OCI-LY1 (cell line): ENCODE data around the gene FYCO1.

ENCODE experiments used
- H2AFZ ChIP-seq: fragments of 200-600 bp; sonication (generic), shearing (Covaris generic); 2 replicates; pipeline ENCODE4 v1.6.0; 2014; ENCODE audit warnings: antibody characterized with exemption, mild to moderate bottlenecking, low read length
- H3F3A ChIP-seq: fragments of 200-600 bp; sonication (generic), shearing (Covaris generic); 2 replicates; pipeline ENCODE4 v1.6.0; 2014; ENCODE audit warnings: mild to moderate bottlenecking, antibody characterized with exemption, low read length, moderate library complexity; ENCODE audit not compliant: insufficient read depth
- H3K27ac ChIP-seq: fragments of 200-600 bp; sonication (generic); 2 replicates; pipeline ENCODE4 v1.5.1; 2014; ENCODE audit warnings: low read length, mixed run types, mild to moderate bottlenecking, low read depth; ENCODE audit not compliant: poor library complexity, severe bottlenecking
- H3K27me3 ChIP-seq: fragments of 200-600 bp; sonication (generic); 2 replicates; pipeline ENCODE4 v1.6.0; 2014; ENCODE audit warnings: antibody characterized with exemption, mild to moderate bottlenecking, low read length, moderate library complexity; ENCODE audit not compliant: insufficient read depth
- H3K36me3 ChIP-seq: fragments of 200-600 bp; sonication (generic); 2 replicates; pipeline ENCODE4 v1.6.1; 2014; ENCODE audit warnings: mild to moderate bottlenecking, antibody characterized with exemption, low read length, moderate library complexity, mixed read lengths; ENCODE audit not compliant: insufficient read depth
- H3K4me1 ChIP-seq: fragments of 200-600 bp; sonication (generic); 2 replicates; pipeline ENCODE4 v1.5.1; 2014; ENCODE audit warnings: mild to moderate bottlenecking, low read length, moderate library complexity; ENCODE audit not compliant: insufficient read depth, severe bottlenecking
- H3K4me2 ChIP-seq: fragments of 200-600 bp; sonication (generic), shearing (Covaris generic); 2 replicates; pipeline ENCODE4 v1.6.1; 2014; ENCODE audit warnings: low read length
- H3K4me3 ChIP-seq: fragments of 200-600 bp; sonication (generic); 2 replicates; pipeline ENCODE4 v1.5.1; 2014; ENCODE audit warnings: low read length, low read depth, mild to moderate bottlenecking, mixed read lengths; ENCODE audit not compliant: poor library complexity, severe bottlenecking
- H3K79me2 ChIP-seq: fragments of 200-600 bp; shearing (Covaris generic); 2 replicates; pipeline ENCODE4 v1.6.1; 2016; ENCODE audit warnings: mixed run types, low read length, mixed read lengths; ENCODE audit not compliant: insufficient read depth
- H3K9ac ChIP-seq: fragments of 200-600 bp; sonication (generic), shearing (Covaris generic); 2 replicates; pipeline ENCODE4 v1.6.1; 2014; ENCODE audit warnings: mild to moderate bottlenecking, low read length, mixed read lengths
- H3K9me2 ChIP-seq: fragments of 200-600 bp; sonication (generic), shearing (Covaris generic); 2 replicates; pipeline ENCODE4 v1.6.1; 2014; ENCODE audit warnings: low read depth, mild to moderate bottlenecking, low read length, mixed read lengths
- H3K9me3 ChIP-seq: fragments of 200-600 bp; shearing (Covaris generic); 2 replicates; pipeline ENCODE4 v1.6.1; 2014; ENCODE audit warnings: low read length, mixed read lengths
- H4K20me1 ChIP-seq: fragments of 200-600 bp; sonication (generic), shearing (Covaris generic); 2 replicates; pipeline ENCODE4 v1.6.0; 2016; ENCODE audit warnings: mild to moderate bottlenecking, low read length; ENCODE audit not compliant: insufficient read depth
- EZH2 ChIP-seq: fragments of 200-600 bp; sonication (generic), shearing (Covaris generic); IDR thresholded peaks from 2 replicates; pipeline ENCODE4 v1.8.0; 2017; ENCODE audit warnings: borderline replicate concordance, mixed run types, mild to moderate bottlenecking, antibody characterized with exemption, low read length, moderate library complexity, mixed read lengths
- TF ChIP-seq, protein P1 (sequence below): fragments of 200-600 bp; sonication (generic), shearing (Covaris generic); IDR thresholded peaks from 2 replicates; pipeline ENCODE4 v1.5.1; 2017; ENCODE audit warnings: mild to moderate bottlenecking, antibody characterized with exemption, low read length, moderate library complexity, mixed read lengths

The FYCO1 gene

DNA sequence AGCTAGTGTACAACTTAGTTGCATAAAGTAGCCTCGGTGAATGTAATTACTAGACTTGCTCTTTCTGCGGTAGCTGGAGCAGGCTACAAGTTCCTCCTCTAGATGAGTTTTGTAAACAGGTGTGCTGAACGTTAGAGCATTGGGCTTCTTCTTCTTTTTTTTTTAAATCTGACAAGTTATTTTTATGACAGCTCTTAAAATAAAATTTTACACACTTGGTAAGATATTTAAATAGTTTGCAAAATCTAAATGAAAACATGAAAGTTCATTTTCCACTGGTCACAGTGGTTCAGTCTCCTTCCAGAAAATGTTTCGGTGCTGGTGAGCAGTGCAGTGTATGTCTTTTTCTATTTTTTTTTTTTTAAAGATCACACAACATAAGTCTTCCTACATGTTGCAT lies 106.3 kb downstream of the FYCO1 start:
- Histone ChIP-seq H3K9ac (no peak overlapping the region), H2AFZ (no peak overlapping the region), H3K27me3 (no peaks in the 10 kb centered on the region; the same call in 1 of the 2 replicates), H3K4me3 (no peak overlapping the region), H3K4me2 (no peak overlapping the region), H3K4me1 (peaks cover 12% of the 10 kb centered on the region), H3K36me3 (no peaks in the 10 kb centered on the region; the same call in 1 of the 2 replicates), H3K9me3 (no peaks in the 10 kb centered on the region), H3K79me2 (no peaks in the 10 kb centered on the region), H4K20me1 (no peaks in the 10 kb centered on the region), H3K9me2 (no peaks in the 10 kb centered on the region), H3K27ac (no peak overlapping the region), H3F3A (no peaks in the 10 kb centered on the region)
- TF ChIP-seq, protein P1, sequence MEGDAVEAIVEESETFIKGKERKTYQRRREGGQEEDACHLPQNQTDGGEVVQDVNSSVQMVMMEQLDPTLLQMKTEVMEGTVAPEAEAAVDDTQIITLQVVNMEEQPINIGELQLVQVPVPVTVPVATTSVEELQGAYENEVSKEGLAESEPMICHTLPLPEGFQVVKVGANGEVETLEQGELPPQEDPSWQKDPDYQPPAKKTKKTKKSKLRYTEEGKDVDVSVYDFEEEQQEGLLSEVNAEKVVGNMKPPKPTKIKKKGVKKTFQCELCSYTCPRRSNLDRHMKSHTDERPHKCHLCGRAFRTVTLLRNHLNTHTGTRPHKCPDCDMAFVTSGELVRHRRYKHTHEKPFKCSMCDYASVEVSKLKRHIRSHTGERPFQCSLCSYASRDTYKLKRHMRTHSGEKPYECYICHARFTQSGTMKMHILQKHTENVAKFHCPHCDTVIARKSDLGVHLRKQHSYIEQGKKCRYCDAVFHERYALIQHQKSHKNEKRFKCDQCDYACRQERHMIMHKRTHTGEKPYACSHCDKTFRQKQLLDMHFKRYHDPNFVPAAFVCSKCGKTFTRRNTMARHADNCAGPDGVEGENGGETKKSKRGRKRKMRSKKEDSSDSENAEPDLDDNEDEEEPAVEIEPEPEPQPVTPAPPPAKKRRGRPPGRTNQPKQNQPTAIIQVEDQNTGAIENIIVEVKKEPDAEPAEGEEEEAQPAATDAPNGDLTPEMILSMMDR, result no peak
- TF ChIP-seq EZH2, result no peak

DNA sequence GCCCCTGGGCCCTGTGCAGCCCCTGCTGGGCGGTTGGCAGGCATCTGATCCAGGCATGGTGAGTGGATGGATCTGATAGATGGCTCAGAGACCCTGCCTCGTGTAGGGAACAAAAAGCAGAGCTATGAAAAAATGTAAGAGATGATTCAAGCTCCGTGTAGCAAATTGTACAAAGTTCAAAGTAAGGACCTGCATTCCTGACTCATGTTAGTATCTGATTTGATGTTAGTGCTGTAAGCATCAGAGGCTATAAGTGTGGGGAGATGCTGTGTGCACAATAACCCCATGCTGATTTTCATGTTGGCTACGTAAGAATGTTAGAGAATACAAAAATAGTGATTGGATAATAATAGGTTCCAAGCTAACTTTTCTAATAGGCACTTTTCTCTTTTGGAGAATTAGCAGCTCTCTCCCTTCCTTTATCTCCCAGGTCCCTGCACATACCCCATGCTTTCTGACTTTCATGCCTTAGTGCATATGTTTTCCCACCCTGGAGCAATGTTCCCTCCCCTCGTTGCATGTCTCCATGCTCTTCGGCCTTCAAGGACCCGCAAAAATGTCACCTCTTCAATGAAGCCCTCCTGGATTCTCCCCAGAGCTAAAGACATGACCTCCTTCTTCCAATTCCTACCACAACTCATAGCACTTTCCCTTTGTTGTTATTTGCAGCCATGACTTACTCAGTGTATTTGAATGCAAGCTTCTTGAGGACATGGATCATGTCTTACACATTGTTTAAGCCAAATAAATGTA lies 107.7 kb downstream of the FYCO1 start:
- H4K20me1 ChIP-seq, result no peaks in the 10 kb centered on the region

DNA sequence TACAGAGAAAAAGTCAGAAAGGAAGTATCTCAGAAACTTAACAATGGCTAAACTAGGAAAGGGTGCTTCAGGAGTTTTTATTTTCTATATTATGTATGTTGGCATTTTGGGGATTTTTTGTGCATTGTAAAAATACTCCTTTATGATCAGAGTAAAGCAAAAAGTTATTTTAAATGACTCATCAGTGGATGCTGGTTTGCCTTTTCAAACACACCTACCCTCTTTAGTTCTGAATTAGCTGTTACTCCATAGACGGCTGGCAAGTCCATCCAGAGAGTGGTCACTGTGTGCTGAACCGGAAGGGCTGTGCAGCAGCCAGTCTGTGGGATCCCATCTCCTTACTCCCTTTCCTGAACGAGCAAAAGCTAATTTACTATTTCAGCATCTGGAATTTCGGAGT lies 108.3 kb downstream of the FYCO1 start:
- no peak overlapping the region for H3K27ac ChIP-seq
- peaks cover 12% of the 10 kb centered on the region for H3K4me1 ChIP-seq
- H3F3A ChIP-seq, result no peaks in the 10 kb centered on the region
- H3K9ac ChIP-seq, result no peak overlapping the region
- no peaks in the 10 kb centered on the region; the same call in 1 of the 2 replicates for H3K36me3 ChIP-seq
- no peaks in the 10 kb centered on the region for H3K9me2 ChIP-seq
- H3K79me2 ChIP-seq, result no peaks in the 10 kb centered on the region
- H2AFZ ChIP-seq, result no peak overlapping the region
- TF ChIP-seq EZH2, result no peak
- TF ChIP-seq, protein P1, result no peak
- no peak overlapping the region for H3K4me2 ChIP-seq
- H3K9me3 ChIP-seq, result no peaks in the 10 kb centered on the region
- H3K4me3 ChIP-seq, result no peak overlapping the region
- H4K20me1 ChIP-seq, result no peaks in the 10 kb centered on the region
- H3K27me3 ChIP-seq, result peaks cover 8% of the 10 kb centered on the region; the same call in 1 of the 2 replicates

More for the DNA sequence above, 107.7 kb downstream of the FYCO1 start:
- Histone ChIP-seq H3K4me1 (peaks cover 12% of the 10 kb centered on the region), H3K9me3 (no peaks in the 10 kb centered on the region), H3K4me2 (no peak overlapping the region), H2AFZ (no peak overlapping the region), H3K4me3 (no peak overlapping the region), H3K9ac (no peak overlapping the region), H3K79me2 (no peaks in the 10 kb centered on the region), H3K36me3 (no peaks in the 10 kb centered on the region; the same call in 1 of the 2 replicates), H3K9me2 (no peaks in the 10 kb centered on the region), H3F3A (no peaks in the 10 kb centered on the region), H3K27ac (no peak overlapping the region), H3K27me3 (peaks cover 8% of the 10 kb centered on the region; the same call in 1 of the 2 replicates)
- TF ChIP-seq, protein P1, result no peak
- no peak for TF ChIP-seq EZH2
